GM10266 (cell line): Measurements from ENCODE around the gene CCDC69.

ENCODE experiments used
- DNase-seq: peaks from one replicate; pipeline ENCODE4 v3.0.0; 2012; ENCODE audit errors: extremely low spot score
- TF ChIP-seq, protein P1 (sequence below): IDR thresholded peaks from 2 replicates; pipeline ENCODE4 v1.5.1; 2012; ENCODE audit warnings: mild to moderate bottlenecking, low read depth; ENCODE audit not compliant: control insufficient read depth, insufficient read depth; ENCODE audit errors: missing control alignments

The CCDC69 gene

DNA sequence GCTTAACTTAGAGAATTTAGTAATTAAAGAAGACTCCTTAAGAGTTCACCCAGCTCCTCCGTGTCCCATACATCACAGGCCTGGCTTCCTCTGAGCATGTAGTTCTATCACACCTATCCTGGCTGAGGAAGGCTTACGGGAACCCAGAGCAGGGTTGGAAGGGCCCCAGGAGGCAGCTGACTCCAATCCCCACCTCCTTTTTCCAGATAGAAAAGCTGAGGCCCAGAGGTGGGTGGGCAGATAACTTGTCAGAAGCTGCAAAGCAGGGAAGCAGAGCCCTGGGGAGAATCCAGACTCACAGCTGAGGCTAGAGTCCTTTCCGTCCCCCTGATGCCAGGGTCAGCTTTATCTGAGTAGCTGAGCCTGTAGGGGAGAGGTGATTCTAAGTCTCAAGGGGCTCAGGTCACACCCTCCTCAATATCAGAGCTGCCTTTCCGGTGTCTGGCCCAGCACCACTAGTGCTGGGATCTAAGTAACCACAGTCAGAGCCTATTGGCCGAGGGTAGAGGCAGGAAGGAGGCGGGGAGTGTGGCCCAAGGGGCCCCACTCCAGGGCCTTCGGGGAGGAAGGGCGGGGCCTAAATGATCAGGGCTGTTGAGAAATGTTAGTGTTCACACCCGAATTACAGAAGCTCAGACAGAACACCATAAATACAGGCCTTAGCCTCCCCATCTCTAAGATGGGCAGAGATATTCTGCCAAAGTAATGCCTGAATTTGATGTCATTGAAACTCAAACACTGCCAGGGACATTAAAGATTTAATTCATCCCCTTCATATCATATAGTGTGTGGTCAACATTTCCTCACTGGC is 9.9 kb downstream of the CCDC69 start:
- TF ChIP-seq, protein P1, sequence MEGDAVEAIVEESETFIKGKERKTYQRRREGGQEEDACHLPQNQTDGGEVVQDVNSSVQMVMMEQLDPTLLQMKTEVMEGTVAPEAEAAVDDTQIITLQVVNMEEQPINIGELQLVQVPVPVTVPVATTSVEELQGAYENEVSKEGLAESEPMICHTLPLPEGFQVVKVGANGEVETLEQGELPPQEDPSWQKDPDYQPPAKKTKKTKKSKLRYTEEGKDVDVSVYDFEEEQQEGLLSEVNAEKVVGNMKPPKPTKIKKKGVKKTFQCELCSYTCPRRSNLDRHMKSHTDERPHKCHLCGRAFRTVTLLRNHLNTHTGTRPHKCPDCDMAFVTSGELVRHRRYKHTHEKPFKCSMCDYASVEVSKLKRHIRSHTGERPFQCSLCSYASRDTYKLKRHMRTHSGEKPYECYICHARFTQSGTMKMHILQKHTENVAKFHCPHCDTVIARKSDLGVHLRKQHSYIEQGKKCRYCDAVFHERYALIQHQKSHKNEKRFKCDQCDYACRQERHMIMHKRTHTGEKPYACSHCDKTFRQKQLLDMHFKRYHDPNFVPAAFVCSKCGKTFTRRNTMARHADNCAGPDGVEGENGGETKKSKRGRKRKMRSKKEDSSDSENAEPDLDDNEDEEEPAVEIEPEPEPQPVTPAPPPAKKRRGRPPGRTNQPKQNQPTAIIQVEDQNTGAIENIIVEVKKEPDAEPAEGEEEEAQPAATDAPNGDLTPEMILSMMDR: no peak
- DNase-seq: peak; percentile 90

- TF ChIP-seq, protein P1: no peak
- DNase-seq: no peak
Measured at GRCh38 chr5:151212406-151212798, 11.5 kb downstream of the CCDC69 start.

- TF ChIP-seq, protein P1: no peak
- no peak for DNase-seq
Measured at GRCh38 chr5:151208481-151208914, 15.4 kb downstream of the CCDC69 start.

DNA sequence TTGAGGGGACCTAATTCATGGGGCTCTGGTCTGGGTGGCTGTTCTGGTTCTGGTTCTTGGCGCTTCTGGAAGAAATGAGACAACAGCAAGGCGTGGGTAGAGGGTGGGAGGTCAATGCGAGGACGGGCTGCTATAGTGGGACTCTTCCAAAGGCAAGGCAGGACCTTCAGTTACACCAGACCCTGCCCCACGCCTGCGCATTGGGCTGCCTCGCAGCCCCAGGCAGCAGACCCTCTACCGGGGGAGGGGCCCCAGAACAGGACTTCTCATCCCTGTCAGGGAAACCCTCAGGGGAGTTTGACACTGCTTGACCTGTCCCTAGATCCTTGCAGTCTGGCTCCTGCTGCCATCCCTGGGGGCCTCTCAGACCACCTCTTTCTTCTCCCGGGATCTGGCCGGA is 18.5 kb downstream of the CCDC69 start:
- TF ChIP-seq, protein P1: no peak
- no peak for DNase-seq

DNA sequence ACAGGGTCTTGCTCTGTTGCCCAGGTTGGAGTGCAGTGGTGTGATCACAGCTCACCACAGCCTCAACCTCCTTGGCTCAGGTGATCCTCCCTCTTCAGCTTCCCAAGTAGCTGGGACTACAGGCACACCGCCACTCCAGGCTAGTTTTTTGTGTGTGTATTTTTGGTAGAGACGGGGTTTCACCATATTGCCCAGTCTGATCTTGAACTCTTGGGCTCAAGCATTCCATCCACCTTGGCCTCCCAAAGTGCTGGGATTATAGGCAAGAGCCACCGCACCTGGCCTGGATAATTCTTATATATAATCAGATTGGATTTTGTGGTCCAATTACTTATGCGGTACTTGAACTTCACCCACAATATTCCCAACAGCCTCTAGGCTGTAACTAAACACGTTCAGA is 19.8 kb downstream of the CCDC69 start:
- no peak for DNase-seq
- TF ChIP-seq, protein P1: no peak

- TF ChIP-seq, protein P1: no peak
Measured at GRCh38 chr5:151202381-151203139, 21.3 kb downstream of the CCDC69 start.

DNA sequence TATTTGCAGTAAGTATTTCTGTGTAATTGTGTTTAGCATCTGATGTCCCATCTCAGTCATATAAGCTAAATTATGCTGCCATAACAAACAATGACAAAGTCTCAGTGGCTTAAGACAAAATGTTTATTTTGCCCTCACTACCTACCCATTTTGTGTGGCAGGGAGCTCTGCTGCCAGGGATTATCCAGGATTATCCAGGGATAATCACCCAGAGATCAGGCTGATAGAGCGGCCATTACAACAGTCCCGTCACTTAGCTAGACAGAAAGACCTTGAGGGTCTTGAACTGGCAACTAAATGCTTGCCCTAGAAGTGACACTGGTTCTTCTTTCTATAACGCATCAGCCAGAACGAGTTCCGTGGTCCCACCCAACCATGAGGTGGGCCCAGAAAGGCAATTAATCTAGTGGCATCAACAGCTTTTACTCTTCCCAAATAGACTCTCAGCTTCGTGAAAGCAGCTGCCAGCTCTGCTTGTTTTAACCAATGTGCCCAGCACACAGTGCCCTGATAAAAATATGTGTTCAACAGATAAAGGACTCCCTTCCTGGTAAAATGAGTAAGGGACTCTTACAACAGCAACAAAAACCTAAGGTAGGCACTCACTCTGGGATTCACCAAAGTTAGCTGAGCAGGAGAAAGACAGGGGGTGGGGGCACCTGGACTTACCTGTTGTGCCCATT is 22.8 kb downstream of the CCDC69 start:
- no peak for DNase-seq
- TF ChIP-seq, protein P1: no peak

More at GRCh38 chr5:151202381-151203139, 21.3 kb downstream of the CCDC69 start:
- DNase-seq: no peak
